Endothelial cell of umbilical vein (primary cell): Measurements from ENCODE around the gene SLC6A9. TPM values are rescaled to one million over a fixed set of nuclear protein-coding genes. Genes with fewer than 3 reads are reported as not detected.

Experiments
- BruUV-seq: library from RNA; stranded (reverse); fragments of 400-500 nt; replicated peaks from 2 replicates; lab custom pipeline; 2021; lab: Mats Ljungman, UMichigan
- CTCF ChIA-PET: fragments of 300-600, 350-600 bp; sonication (Branson Sonifier 250); formaldehyde crosslinking; loops from one replicate; lab custom pipeline; 2021; ENCODE audit warnings: antibody characterized with exemption, inconsistent platforms; lab: Charles Lee
- POLR2A ChIA-PET: fragments of 300-600, 350-600 bp; sonication (Branson Sonifier 250); formaldehyde crosslinking; loops from one replicate; lab custom pipeline; 2021; ENCODE audit warnings: antibody characterized with exemption, inconsistent platforms; lab: Charles Lee
- DNase-seq: peaks from one replicate; pipeline ENCODE4 v3.0.0-alpha.2; 2011; ENCODE audit warnings: low read depth, low spot score
- FAIRE-seq: peaks from 2 replicates; lab custom pipeline; 2011; peaks lifted over from hg19 to GRCh38; lab: Jason Lieb, UNC
- H2AFZ ChIP-seq: 2 replicates; pipeline ENCODE4 v1.6.0; 2012; ENCODE audit warnings: low read depth, low read length, control low read depth, inconsistent platforms
- H3K27ac ChIP-seq: 2 replicates; pipeline ENCODE4 v1.5.1; 2011; ENCODE audit warnings: low read depth, mild to moderate bottlenecking, control low read depth, low read length, moderate library complexity; ENCODE audit not compliant: insufficient read depth
- H3K27me3 ChIP-seq, 2 experiments: 2 replicates each; pipeline versions ENCODE4 v1.6.0 to v1.6.1; 2011; ENCODE audit warnings: low read length in 2 of 2, mixed read lengths in 1 of 2; ENCODE audit not compliant: control insufficient read depth in 2 of 2, insufficient read depth in 2 of 2
- H3K36me3 ChIP-seq, 2 experiments: 2 replicates in 1 of 2; 3 replicates in 1 of 2; pipeline ENCODE4 v1.5.1; 2011; ENCODE audit warnings: low read length in 2 of 2, mild to moderate bottlenecking in 1 of 2, moderate library complexity in 1 of 2; ENCODE audit not compliant: control insufficient read depth in 2 of 2, insufficient read depth in 2 of 2; ENCODE audit errors: extremely low read depth in 1 of 2
- H3K4me1 ChIP-seq: 3 replicates; pipeline ENCODE4 v1.5.1; 2011; ENCODE audit warnings: mild to moderate bottlenecking, low read length; ENCODE audit not compliant: control insufficient read depth, insufficient read depth; ENCODE audit errors: extremely low read depth
- H3K4me2 ChIP-seq: 2 replicates; pipeline ENCODE4 v1.6.1; 2011; ENCODE audit warnings: low read length, control low read depth, mixed read lengths; ENCODE audit not compliant: insufficient read depth
- H3K4me3 ChIP-seq, 3 experiments: fragments of 200-600 bp in 1 of 3; sonication (generic), shearing (Covaris generic) in 1 of 3; replicated peaks in 1 of 3; 2 replicates each; pipeline ENCODE4 v1.5.1; 2011 to 2016; ENCODE audit warnings: control low read depth in 3 of 3, low read length in 3 of 3, mild to moderate bottlenecking in 2 of 3, inconsistent platforms in 1 of 3, low read depth in 1 of 3, moderate library complexity in 1 of 3; ENCODE audit not compliant: insufficient read depth in 1 of 3
- H3K79me2 ChIP-seq: 2 replicates; pipeline ENCODE4 v1.6.0; 2012; ENCODE audit warnings: low read length, inconsistent platforms; ENCODE audit not compliant: control insufficient read depth, insufficient read depth
- H3K9ac ChIP-seq: replicated peaks from 2 replicates; pipeline ENCODE3; 2011; ENCODE audit warnings: low read length, control low read depth; ENCODE audit not compliant: insufficient read depth; ENCODE audit errors: extremely low read depth
- H3K9me1 ChIP-seq: replicated peaks from 3 replicates; pipeline ENCODE4 v1.6.0; 2011; ENCODE audit warnings: mild to moderate bottlenecking, low read length; ENCODE audit not compliant: control insufficient read depth, insufficient read depth; ENCODE audit errors: extremely low read depth
- H3K9me3 ChIP-seq: replicated peaks from 2 replicates; pipeline ENCODE4 v1.5.1; 2012; ENCODE audit warnings: low read length, inconsistent platforms; ENCODE audit not compliant: control insufficient read depth, insufficient read depth
- H4K20me1 ChIP-seq: replicated peaks from 2 replicates; pipeline ENCODE3; 2011; ENCODE audit warnings: mild to moderate bottlenecking, low read length; ENCODE audit not compliant: control insufficient read depth, insufficient read depth; ENCODE audit errors: extremely low read depth
- CTCF ChIP-seq, 2 donors: IDR thresholded peaks; 1 replicate in 1 of 2; 2 replicates in 1 of 2; pipeline ENCODE4 v1.5.1; 2011; ENCODE audit warnings: low read length in 2 of 2, mild to moderate bottlenecking in 2 of 2, moderate library complexity in 2 of 2, control low read depth in 1 of 2, inconsistent platforms in 1 of 2, low read depth in 1 of 2; ENCODE audit not compliant: insufficient read depth in 1 of 2; ENCODE audit errors: extremely low read depth in 1 of 2
- EZH2 ChIP-seq: IDR thresholded peaks from 2 replicates; pipeline ENCODE4 v1.6.1; 2012; ENCODE audit warnings: borderline replicate concordance, low read depth, mild to moderate bottlenecking, moderate library complexity, low read length, inconsistent platforms; ENCODE audit not compliant: severe bottlenecking
- FOS ChIP-seq: IDR thresholded peaks from 2 replicates; pipeline ENCODE4 v1.6.1; 2011; ENCODE audit warnings: mild to moderate bottlenecking, low read length, moderate library complexity, borderline replicate concordance; ENCODE audit not compliant: insufficient read depth
- GATA2 ChIP-seq: IDR thresholded peaks from 2 replicates; pipeline ENCODE4 v1.7.0; 2011; ENCODE audit warnings: low read depth, mild to moderate bottlenecking, moderate library complexity, mixed read lengths, low read length; ENCODE audit not compliant: insufficient read length, insufficient read depth
- JUN ChIP-seq: IDR thresholded peaks from 2 replicates; pipeline ENCODE4 v1.6.1; 2011; ENCODE audit warnings: borderline replicate concordance, low read depth; ENCODE audit not compliant: insufficient read length, insufficient read depth
- MAX ChIP-seq: IDR thresholded peaks from 2 replicates; pipeline ENCODE4 v1.6.1; 2011; ENCODE audit not compliant: insufficient read depth, insufficient read length
- MYC ChIP-seq: IDR thresholded peaks from one replicate; pipeline ENCODE4 v1.6.1; 2011; ENCODE audit warnings: mild to moderate bottlenecking, low read depth, low read length
- POLR2A ChIP-seq: IDR thresholded peaks from 2 replicates; pipeline ENCODE4 v1.6.1; 2012; ENCODE audit warnings: low read depth, mild to moderate bottlenecking, control low read depth, low read length
- POLR2AphosphoS5 ChIP-seq: IDR thresholded peaks from 2 replicates; pipeline ENCODE4 v1.6.1; 2012; ENCODE audit warnings: low read depth, mild to moderate bottlenecking, control low read depth, low read length, moderate library complexity; ENCODE audit not compliant: insufficient read depth
- dilution Hi-C: fragments of 300-500 bp; cut with MboI; formaldehyde crosslinking; loops from one replicate; pipeline ENCODE4 v1.15.0; 2019; ENCODE audit warnings: low sequenced_read_pairs; ENCODE audit not compliant: extremely low pct_ligation_motif_present
- intact Hi-C: fragments of 100-400 bp; cut with micrococcal nuclease; formaldehyde crosslinking; loops from one replicate; pipeline ENCODE4 v1.10.0; 2022
- polyA plus RNA-seq, 4 experiments: library from polyadenylated mRNA; depleted of rRNA in 3 of 4; stranded (reverse) in 3 of 4; unstranded in 1 of 4; fragments of >200 nt; gene quantifications; 2 replicates each; pipeline versions ENCODE4 v1.2.1 to v1.2.3, GENCODE V29; 2011 to 2012; ENCODE audit warnings: missing spikeins in 1 of 4
- total RNA-seq: library from RNA; stranded (reverse); gene quantifications from 2 replicates; pipeline ENCODE4 v1.2.3, GENCODE V29; 2021

The SLC6A9 gene
- total and polyA plus RNA-seq, 2 donors (not counting 3 experiments of a cell fraction or from before 2014, with no cell fraction given) = 0.80 to 1.5 TPM

GRCh38 chr1:44068442-44068921 is 37.2 kb upstream of the SLC6A9 start:
- dilution Hi-C loops = no loop called here
- DNase-seq (no peak), FAIRE-seq (no peak)
- Histone ChIP-seq H3K9ac (no peak overlapping the region), H3K9me3 (no peaks in the 10 kb centered on the region), H3K4me2 (no peak overlapping the region), H3K79me2 (no peaks in the 10 kb centered on the region), H3K9me1 (no peaks in the 10 kb centered on the region), H3K36me3 (no peaks in the 10 kb centered on the region), H3K4me1 (no peaks in the 10 kb centered on the region), H3K27me3 (peaks cover 7 to 9% of the 10 kb centered on the region in 2 experiments), H4K20me1 (no peaks in the 10 kb centered on the region), H3K27ac (no peak overlapping the region), H2AFZ (no peak overlapping the region), H3K4me3 (no peak overlapping the region)
- no TSS peak for BruUV-seq
- ChIA-PET CTCF (no interaction called here), POLR2A (no interaction called here)
- intact Hi-C loops = no loop called here
- TF ChIP-seq EZH2 = no peak
- TF ChIP-seq JUN = no peak
- no peak for TF ChIP-seq CTCF (IDR thresholded peaks at IDR 0.05; ENCODE audit: extremely low read depth in 1 of 2, insufficient read depth in 1 of 2, low read depth in 1 of 2, low read length in 2 of 2)
- no peak for TF ChIP-seq MAX
- no peak for TF ChIP-seq MYC
- no peak for TF ChIP-seq FOS
- TF ChIP-seq POLR2A = no peak
- no peak for TF ChIP-seq GATA2
- TF ChIP-seq POLR2AphosphoS5 = no peak
